ENCODE measurements around the gene BOLA1.
A peak's percentile ranks its signal among the peaks of the same experiment; 100 is the strongest.
"Not testable (repeated sequence)": the region's sequence is repeated elsewhere in the genome, so short reads cannot be mapped to it uniquely, and the experiment has no call there.

The BOLA1 gene

DNA sequence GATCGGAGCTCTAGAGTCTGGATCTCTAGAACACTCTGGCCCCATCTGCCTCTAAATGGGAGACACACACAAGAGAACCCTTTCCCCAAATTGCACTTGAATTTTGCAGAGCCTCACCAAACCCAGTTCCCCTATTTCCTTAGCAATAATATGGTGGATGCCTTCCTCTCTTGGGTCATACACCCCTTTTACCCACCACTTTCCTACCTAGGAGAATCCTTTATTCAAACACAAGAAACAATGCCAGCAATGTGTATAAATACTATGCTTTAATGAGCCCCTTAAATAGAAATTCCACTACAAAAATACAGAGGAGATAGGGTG, 29.0 kb downstream of the BOLA1 start:
- DNase-seq (ENCODE audit: low read depth in 1 of 2, low spot score in 1 of 2), result no peak

DNA sequence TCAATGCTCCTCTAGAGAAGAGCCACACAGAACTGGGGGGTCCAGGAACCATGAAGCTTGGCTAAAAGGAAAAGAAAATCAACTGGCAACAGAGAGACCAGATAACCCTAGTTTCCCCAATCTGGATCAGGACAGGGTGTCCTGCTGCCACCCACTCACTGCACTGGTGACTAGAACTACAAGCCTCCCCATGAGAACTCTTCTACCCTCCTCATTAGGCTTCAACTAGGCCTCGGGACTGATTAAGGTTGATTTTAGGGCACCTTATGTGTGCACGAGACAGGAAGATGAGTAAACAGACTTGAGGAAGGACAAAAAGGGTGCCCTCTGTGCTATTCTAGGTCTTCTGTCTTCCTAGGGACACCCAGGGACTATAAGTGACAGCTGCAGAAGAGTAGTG, 30.5 kb downstream of the BOLA1 start:
- DNase-seq (ENCODE audit: low read depth in 1 of 2, low spot score in 1 of 2), result no peak

DNA sequence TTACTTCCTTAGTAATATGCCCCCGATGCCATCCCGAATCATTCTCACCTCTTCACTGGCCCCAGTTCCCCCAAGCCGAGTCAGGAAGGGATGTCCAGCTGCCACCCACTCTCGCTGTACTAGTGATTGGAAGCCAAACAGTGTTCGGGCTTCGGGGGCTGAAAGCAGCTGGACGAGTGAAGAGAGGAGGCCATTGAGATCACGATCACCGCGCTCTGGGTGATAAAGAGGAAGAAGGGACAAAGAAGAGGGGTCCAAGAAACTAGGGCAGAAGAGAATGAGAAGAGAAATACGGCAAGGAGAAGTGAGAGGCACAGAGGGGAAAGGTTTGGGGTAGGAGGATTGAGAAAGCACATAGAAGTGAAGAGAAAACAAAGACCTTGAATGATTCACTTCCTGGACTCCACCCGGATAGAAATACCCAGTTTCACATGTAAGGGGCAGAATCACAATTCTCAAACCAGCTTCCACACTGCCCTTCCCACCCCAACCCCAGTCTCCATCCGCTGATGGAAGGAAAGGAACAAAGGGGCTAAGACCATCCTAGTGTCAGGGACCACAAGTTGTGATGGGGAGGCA, 31.9 kb downstream of the BOLA1 start:
- no peak for DNase-seq (ENCODE audit: low read depth in 1 of 2, low spot score in 1 of 2)

DNA sequence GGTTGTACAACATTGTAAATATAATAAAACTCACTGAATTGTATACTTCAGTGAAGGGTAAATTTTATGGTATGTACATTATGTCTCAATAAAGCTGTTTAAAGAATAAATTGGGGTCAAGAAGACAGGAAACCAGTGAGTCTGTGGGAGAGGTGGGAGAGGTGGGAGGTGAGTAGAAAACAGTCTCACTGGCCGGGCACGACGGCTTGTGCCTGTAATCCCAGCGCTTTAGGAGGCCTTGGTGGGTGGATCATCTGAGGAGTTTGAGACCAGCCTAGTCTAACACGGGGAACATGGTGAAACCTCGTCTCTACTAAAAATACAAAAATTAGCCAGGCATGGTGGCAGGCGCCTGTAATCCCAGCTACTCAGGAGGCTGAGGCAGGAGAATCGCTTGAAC, 33.1 kb downstream of the BOLA1 start:
- no peak for DNase-seq (ENCODE audit: low read depth in 1 of 2, low spot score in 1 of 2)

DNA sequence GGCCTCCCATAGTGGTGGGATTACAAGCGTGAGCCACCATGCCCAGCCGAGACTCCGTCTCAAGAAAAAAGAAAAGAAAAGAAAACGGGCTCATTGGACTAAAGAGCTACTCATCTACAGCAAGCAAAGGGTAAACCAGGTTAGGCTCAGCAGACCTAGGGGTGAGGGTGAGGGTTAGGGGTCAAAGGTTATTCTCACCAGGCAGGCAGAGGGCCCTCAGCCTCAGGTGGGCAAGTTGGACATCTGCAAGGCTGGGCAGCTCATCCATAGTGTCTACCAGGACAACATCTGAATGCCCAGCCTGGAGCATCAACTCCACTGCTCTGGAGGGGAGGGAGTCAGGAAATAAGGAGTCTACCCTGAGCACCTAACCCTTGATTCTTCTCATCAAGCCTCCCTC, 33.8 kb downstream of the BOLA1 start:
- no peak for DNase-seq (ENCODE audit: low read depth in 1 of 2, low spot score in 1 of 2)

DNA sequence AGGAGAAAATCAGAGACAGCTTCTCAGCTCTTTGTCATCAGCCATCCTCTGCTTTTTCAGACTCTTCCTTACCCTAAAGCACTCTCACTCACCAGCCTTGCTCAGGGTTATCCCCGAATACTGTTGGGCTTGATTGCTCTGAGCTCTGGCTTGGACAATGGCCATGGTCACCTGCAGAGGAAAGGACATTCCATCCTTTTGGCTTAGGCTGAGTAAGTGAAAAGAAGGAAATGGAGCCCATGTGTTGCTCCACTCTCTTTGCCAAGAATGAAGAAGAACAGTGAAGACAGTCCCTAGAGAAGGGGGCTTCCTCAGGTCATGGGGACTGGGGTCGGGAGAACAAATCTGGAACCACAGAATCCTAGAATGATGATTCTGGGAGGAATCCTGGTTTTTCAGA, 35.0 kb downstream of the BOLA1 start:
- DNase-seq (ENCODE audit: low read depth in 1 of 2, low spot score in 1 of 2), result no peak

DNA sequence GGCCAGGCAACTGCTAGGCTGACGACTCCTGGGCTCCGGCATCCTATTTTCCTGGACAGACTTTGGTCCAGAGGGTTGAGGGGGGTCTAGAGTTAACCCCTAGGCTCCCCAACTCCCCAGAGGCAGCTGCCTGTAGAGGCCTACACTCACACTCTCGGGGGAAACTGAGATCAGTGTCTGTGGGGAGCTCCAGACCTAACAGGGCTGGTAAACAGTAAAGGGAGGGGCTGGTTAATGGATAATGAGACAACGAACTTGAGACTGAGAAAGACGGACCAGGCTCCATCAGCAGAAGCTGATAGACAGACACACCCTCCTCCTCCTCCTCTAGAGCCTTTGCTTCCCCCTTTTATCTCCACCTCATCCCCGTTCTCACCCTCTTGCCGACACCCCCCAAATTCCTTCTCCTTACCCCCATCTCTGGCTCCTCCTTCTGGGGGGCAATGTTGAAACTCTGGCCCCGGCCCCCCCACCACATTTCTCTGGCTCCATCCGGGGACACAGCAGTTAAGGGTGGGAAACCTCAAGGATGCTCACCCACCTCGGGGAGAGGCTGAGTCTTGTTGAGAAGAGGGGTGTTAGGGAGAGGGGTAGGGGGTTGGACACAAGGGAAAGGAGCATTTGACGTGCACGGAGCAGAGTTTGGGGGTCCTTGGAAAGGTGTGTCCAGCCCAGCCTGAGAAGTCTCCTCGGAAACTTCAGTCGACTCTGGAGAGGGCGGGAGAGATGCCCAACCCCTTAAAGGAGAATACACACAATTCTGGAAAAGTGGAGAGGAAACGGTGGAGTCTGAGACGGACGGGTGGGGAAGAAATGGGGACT, 37.0 kb downstream of the BOLA1 start, which contains the start of gene MTMR11:
Gene MTMR11 (minus strand): TSS at position 710 of the 822 bp plus-strand sequence. CDS start 232 bp downstream, at position 478.
- DNase-seq (ENCODE audit: low read depth in 1 of 2, low spot score in 1 of 2), result no peak

DNA sequence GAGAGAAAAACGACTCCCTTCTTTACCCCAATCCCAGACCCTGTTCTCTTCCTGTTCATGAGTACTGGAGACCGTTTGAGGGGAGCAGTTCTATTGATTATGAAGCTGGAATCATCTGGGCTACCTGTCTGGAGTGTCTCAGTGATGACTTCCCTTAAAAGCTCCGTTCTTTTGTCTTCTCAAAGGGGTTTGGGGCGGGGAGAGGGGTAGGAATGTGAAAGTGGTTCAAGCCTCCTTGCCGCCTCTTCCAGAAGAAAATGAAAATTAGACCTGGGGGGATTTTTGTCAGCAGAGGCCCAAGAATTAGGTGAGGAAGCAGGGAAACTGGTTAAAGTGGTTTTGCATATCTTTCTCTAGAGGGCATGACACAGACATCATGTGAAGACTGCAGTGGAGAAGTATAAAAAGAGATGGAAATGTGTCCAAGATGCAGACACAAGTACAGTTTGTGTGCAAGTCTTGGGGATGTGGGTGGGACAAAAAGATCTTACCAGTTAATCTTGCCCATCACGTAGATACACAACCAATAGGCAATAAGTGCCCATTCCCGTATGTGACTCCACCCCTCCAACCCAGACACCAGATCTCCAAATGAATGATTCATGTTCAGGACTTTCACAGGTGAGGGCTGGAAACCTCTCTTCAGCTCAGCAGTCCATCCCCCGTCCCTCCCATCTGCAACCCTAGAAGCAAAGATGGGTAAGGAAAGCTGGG, 37.8 kb downstream of the BOLA1 start:
- no peak for DNase-seq (ENCODE audit: low read depth in 1 of 2, low spot score in 1 of 2)

DNA sequence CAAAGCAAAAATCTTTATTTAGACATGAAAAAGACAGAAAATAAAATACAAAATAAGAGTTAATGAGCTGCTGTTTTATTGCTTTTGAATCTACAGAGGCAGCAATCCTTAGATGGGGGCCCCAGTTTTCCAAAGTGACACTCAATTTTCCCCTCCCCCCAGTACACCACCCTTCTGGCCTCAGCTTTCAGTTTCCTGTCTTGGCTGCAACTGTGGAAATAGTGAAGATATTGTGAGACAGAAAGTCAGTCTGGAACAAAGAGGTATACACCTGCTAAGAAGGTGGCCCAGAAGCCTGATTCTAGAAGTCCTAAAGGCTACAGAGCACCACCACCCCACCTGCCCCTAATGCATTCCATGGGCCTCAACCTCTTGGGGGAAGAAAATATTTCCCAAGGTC, 38.4 kb downstream of the BOLA1 start:
- peak in 1 of 2 donors; percentile 34 for DNase-seq (ENCODE audit: low read depth in 1 of 2, low spot score in 1 of 2)

DNA sequence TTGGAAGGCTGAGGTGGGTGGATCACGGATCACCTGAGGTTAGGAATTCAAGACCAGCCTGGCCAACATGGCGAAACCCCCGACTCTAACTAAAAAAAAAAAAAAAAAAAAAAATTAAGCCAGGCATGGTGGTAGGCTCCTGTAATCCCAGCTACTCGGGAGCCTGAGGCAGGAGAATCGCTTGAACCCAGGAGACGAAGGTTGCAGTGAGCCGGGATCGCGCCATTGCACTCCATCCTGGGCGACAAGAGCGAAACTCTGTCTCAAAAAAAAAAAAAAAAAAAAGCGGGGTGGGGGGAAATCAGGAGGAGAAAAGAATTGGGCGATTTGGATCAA, 39.3 kb downstream of the BOLA1 start:
- DNase-seq (ENCODE audit: low read depth in 1 of 2, low spot score in 1 of 2), result not testable (repeated sequence)

DNA sequence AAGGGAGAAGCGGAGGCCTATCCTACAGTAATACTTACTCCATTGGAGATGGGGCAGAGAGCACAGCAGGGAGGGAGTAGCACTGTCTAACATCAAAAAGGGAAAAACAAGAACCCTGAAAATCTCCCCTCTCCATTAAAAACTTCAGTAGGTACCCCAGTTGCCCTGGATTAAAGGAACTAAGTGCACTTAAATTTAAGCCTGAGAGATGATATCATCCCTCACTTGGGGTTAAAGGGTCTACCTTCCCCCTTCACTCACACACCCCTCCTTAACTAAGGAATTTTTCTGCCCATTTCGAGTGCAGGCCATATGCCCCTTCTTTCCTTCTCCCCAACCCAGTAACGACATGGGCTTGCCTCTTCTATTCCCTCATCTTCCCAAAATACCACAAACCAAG, 41.1 kb downstream of the BOLA1 start:
- no peak for DNase-seq (ENCODE audit: low read depth in 1 of 2, low spot score in 1 of 2)

DNA sequence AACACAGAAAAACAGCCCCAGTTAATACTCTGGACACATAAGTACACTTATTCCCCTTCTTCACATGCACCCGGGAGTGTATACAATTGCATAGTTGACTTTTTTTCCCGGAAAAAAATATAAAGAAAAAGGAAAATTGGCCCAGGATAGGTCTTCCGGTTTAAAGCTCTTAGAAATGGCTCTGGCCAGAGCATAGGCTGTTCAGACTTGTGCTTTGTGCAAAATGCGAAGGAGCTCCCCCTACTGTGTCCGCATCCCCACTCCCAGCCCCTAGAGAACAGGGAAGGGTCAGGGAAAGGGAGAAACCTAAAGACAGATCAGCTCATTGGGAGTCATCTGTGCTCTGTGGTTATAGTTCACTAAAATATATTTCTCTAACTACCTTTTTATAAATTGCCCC, 42.8 kb downstream of the BOLA1 start:
- no peak for DNase-seq (ENCODE audit: low read depth in 1 of 2, low spot score in 1 of 2)

DNA sequence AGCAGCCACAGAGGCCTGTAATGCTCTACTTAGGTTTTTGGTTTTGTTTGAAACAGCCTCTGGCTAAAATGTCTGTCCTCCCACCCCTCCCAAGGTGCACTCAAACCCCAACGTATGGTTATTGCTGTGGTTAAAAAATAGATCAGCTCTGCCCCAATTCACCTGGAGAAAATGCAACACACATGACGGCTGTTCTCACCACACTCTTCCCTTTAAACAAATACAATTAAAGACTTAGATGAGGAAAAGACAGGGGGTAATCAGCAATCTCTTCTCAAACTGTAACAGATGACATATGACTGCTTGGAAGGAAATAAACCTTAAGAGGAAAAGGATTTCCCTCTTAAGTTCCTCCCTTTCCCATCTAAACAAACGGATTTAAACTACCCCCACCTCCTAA, 43.5 kb downstream of the BOLA1 start:
- no peak for DNase-seq (ENCODE audit: low read depth in 1 of 2, low spot score in 1 of 2)

DNA sequence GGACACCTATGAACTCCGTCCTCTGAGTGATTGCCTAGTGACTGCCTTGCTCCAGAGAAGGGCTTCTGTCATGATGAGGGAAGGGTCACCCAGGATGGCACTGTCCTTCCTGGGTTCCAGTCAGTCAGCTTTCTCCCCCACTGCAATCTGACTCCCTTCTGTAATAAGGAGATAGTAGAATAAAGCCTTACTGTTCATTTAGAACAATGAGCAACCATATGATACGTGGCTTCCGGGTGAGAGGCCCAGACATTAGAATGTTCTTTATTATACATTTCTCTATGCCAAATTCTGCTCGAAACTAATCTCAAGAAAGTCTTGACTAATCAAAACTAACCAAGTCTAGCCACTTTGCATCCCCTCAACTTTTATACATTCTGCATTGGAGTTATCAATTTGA, 45.8 kb downstream of the BOLA1 start:
- DNase-seq (ENCODE audit: low read depth in 1 of 2, low spot score in 1 of 2), result no peak

DNA sequence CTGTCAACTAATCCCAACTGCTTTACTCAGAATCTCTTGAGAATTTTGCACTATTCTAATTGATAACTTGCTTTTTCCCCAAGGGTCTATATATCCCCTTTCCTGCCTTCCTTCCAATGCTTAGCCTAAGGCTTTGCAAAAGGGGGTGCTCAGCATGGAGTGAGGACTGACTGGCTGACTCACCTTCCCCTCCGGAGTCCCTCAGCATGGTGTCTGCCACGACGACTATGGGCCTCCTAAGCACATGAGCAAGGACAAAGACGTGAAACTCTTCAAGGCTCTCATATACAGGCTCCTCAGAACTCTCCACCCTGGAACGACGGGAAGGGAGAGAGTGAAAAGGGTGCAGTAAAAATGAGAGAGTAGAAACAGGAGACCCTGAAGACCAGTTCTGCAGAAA, 50.5 kb downstream of the BOLA1 start:
- no peak for DNase-seq (ENCODE audit: low read depth in 1 of 2, low spot score in 1 of 2)

Data from activated CD4-positive, alpha-beta T cell treated with anti-CD3 and anti-CD28 coated beads, Interleukin-2, amount 50 U/mL, for 24 hours (primary cell).